ENCODE measurements around the gene EPHB1. TPM values are rescaled to one million over a fixed set of nuclear protein-coding genes. Genes with fewer than 3 reads are reported as not detected.

EPHB1 gene
- total RNA-seq, 2 donors from 2014 or later = 0.85 to 1.7 TPM

DNA sequence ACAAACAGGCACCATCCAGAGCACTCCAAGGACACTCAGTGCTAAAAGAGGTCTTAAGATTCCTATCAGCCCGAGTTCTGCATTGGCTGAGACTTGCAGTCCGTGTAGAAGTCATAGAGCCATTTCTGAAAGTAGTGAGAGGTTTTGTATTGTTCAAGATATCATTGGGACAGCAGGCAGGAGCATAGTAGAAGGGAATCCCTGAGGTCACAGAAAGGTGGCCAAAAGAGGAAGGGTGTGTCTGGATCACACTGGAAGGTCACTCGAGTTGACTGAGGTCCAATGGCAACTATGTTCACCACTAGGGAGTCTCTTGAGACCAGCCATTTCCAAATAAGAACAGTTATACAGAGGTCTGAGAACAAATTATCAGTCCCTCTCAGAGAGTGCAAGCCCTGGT lies 468.3 kb downstream of the EPHB1 start:
- no peak for ATAC-seq
- intact Hi-C loops (cut with DNase I) = no loop called here
- no peak for DNase-seq

DNA sequence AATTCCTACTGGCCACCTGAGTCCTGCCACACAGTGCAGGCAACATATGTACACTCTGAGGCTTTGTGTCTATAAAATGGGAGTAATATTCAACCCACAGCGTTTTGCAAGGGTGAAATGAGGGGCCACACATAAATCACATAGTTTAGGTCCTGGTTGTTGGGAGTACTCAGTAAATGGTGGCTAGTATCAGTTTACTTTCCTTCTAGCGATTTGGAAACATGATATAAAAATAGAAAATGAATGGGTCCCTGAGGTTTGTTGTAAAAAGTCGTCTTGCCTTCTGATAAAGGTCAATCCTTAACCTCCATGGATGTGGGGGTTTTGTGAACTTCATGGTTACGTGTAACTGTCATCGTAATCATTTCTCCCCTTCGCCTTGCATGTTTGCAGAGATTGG lies 472.4 kb downstream of the EPHB1 start:
- DNase-seq (no peak), ATAC-seq (no peak)
- intact Hi-C loops (cut with DNase I) = no loop called here

DNA sequence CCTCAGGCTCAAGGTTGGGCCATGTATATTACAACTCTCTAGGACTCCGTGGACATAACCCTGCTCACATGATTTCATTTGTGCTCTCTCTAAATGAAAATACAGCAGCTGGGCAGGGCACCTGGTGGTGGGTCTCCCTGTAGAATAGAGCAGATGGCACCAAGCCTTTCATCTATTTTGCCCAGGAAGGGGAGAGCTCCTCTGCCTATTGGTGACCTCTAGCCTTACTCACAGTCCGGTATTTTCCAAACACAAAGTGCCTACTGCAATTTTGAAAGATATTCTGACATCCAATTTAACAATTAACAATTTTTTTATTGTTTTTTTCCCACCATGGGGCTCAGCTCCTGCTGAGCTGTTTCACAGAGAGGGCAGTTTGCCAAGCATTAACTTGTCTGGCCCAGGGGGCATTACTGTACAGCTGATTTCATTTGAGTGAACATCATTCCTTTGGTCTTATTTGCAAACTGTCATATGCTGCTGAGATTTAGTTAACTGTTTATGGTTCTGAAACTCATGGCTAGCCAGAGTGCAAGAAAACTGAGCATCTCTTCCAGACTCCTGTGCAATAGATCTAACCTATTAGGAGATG lies 474.0 kb downstream of the EPHB1 start:
- intact Hi-C loops (cut with DNase I) = no loop called here
- DNase-seq (no peak), ATAC-seq (no peak)

DNA sequence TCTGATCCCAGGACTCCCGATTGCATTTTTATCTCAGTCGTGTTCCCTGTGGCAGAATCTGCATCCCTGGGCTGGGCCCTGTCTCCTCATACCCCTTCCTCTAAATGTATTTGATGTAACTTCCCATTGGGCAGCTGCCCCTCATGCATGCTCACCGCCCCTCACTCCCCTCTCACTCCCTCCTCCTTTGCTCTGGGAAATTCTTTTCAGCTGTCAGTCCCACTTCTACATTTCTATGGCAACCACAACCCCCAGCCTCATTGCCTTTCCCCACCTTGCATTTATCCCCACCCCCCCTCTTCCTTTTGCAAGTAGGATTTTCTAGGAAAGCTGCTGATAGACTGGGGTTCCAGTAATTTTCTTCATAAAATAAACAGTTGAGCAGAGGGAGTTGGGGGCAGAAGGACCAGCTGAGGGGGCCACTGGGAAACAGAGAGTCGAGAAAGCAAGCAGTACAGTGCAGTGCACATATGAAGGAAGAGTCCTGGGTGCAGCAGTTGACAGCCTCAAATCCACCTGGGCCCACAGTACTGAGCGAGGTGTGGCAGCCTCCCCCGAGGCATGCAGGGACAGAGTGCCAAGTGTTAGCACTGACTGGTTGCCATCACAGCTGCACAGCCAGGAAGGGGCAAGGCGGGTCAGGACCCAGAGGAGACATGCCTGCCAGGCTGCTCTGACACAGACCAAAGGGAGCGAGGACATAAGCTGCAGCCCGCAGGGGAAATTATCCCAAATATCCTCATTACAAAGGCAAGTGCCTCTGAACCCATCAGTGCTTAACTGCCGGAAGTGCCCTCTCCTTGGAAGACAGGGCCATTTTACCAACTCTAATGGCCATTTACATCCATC lies 476.3 kb downstream of the EPHB1 start:
- ATAC-seq = no peak
- intact Hi-C loops (cut with DNase I) = no loop called here
- DNase-seq = no peak

DNA sequence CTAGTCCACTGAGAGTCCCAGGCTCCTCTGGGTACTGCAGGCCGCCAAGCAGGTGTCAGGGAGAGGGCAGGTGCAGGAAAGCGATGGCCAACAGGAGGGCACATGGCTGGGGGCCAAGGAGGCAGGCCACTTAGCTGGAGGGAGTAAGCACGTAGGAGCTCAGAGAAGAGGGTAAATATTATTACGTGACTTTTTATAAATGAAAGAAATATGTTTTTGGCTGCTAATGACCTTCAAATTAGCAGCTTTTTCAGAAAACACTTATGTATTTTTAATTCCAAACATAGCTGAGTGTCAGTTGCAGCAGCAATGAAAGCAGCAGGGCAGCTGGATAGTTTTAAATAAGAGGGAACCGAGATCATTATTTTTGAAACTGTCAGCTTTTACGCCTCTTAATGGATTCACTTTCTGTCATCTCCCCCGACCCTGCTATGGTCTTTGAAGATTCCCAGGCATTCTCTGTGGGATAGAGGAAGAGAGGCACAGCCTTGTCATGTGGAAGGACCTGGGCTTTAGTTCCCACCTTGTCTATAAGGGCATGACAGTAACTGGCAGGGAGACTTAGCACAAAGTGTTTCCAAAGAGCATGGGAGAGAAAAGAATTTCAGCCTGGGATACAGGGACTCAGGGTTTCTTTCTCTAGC lies 477.1 kb downstream of the EPHB1 start:
- ATAC-seq (no peak), DNase-seq (no peak)
- intact Hi-C loops (cut with DNase I) = no loop called here

DNA sequence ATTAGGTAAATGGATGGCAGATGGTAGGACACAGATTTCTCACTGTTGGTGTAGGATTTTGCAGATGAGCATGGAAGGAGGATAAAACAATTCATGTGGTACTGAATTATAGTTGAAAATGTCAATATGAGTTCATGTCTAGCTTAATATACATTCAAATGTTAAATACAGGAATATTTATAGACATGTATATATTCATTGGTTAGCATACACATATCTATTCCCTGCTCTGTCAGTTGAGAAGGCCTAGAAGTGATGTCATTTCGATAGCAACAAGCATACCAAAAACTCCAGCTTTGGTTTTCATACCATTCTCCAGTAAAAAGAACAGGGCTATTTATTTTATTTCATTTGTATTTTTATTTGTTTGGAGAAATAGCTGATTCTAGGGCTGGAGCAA lies 497.1 kb downstream of the EPHB1 start:
- intact Hi-C loops (cut with DNase I) = no loop called here
- DNase-seq (no peak), ATAC-seq (no peak)

DNA sequence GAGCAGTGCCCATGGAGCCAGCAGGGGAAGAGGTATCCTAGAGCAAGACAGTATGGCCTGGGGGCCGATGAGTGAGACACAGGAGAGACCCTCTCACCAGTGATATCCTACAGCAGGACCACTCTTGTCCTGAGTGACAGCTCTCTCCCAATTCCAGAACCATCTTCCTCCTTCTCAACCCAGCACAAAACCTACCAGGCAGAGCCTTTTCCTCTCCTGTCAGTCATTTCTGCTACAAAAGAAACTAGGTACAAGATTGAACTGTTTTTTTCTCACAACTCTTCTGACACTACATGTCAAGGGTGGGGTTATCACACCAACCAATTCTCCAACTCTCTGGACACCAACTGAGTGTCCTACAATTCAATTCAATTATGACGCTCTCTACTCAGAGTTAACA lies 506.6 kb downstream of the EPHB1 start:
- intact Hi-C loops (cut with DNase I) = no loop called here
- ATAC-seq (no peak), DNase-seq (no peak)

DNA sequence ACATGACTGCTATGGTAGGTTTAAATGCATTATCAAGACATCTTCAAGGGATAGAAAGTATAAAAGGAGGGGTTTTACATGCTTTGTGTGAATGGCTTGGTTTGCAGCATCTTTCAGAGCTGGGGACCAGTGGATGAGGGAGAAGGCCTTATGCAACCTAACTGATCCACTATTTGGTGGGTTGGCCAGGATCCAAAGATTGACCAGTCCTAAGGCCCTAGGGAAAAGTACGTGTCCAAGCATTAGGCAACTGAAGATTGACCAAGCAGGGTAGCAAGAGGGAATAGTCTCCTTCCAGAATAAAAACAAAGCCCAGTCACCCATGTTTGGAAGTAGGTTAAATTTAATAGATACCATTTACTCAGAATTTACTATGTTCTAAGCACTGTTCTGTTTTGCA lies 509.3 kb downstream of the EPHB1 start:
- intact Hi-C loops (cut with DNase I) = no loop called here
- no peak for DNase-seq
- ATAC-seq = no peak

Other genes starting within 250 kb of the EPHB1 start
- gene KY, start 144.2 kb upstream of the EPHB1 start, total RNA-seq = under 1 TPM in 1 of 2 donors, not detected in 1; 0.21 TPM

All from left cardiac atrium (tissue), 4 donors.